HEK293T (cell line): ENCODE data around the gene TMPRSS2.

Experiments
- CTCF ChIA-PET: fragments of 350-600 bp; formaldehyde crosslinking; extraction: SDS; loops from one replicate; lab custom pipeline; 2021; ENCODE audit warnings: antibody characterized with exemption, inconsistent platforms; lab: Yijun Ruan, JAX
- POLR2A ChIA-PET: fragments of 350-600 bp; formaldehyde crosslinking; extraction: SDS; loops from one replicate; lab custom pipeline; 2020; ENCODE audit warnings: antibody characterized with exemption, inconsistent platforms; lab: Yijun Ruan, JAX
- DNase-seq: peaks from one replicate; pipeline ENCODE4 v3.0.0; 2012; ENCODE audit warnings: mixed read lengths; ENCODE audit errors: extremely low spot score
- ARNT ChIP-seq: fragments of 450-650 bp; IDR thresholded peaks from 2 replicates; pipeline ENCODE4 v1.6.1; 2017; ENCODE audit warnings: mild to moderate bottlenecking
- BHLHE40 ChIP-seq: fragments of 450-650 bp; IDR thresholded peaks from 2 replicates; pipeline ENCODE4 v1.6.1; 2016; ENCODE audit warnings: mild to moderate bottlenecking, moderate library complexity, borderline replicate concordance
- CTBP1 ChIP-seq: fragments of 450-650 bp; IDR thresholded peaks from 2 replicates; pipeline ENCODE4 v1.6.1; 2016; ENCODE audit warnings: borderline replicate concordance
- ELF4 ChIP-seq: fragments of 450-650 bp; IDR thresholded peaks from 2 replicates; pipeline ENCODE4 v1.6.1; 2017; ENCODE audit warnings: antibody characterized with exemption
- FOXA1 ChIP-seq: fragments of 450-650 bp; IDR thresholded peaks from 2 replicates; pipeline ENCODE4 v1.6.1; 2016; ENCODE audit warnings: mild to moderate bottlenecking
- FOXK2 ChIP-seq: fragments of 450-650 bp; IDR thresholded peaks from 2 replicates; pipeline ENCODE4 v1.6.1; 2016; ENCODE audit warnings: mild to moderate bottlenecking
- FOXM1 ChIP-seq: fragments of 450-650 bp; IDR thresholded peaks from 2 replicates; pipeline ENCODE4 v1.6.1; 2017; ENCODE audit warnings: mild to moderate bottlenecking, borderline replicate concordance
- HDGF ChIP-seq: fragments of 450-650 bp; IDR thresholded peaks from 2 replicates; pipeline ENCODE4 v1.6.1; 2017; ENCODE audit warnings: antibody characterized with exemption, borderline replicate concordance
- L3MBTL2 ChIP-seq: fragments of 450-650 bp; conservative IDR thresholded peaks from 2 replicates; pipeline ENCODE4 v1.6.1; 2016; ENCODE audit warnings: mild to moderate bottlenecking
- LEF1 ChIP-seq: fragments of 450-650 bp; IDR thresholded peaks from 2 replicates; pipeline ENCODE4 v1.6.1; 2017; ENCODE audit warnings: mild to moderate bottlenecking, borderline replicate concordance
- NFRKB ChIP-seq: fragments of 450-650 bp; IDR thresholded peaks from 2 replicates; pipeline ENCODE4 v1.6.1; 2016; ENCODE audit warnings: mild to moderate bottlenecking, moderate library complexity
- PKNOX1 ChIP-seq: fragments of 450-650 bp; IDR thresholded peaks from 2 replicates; pipeline ENCODE4 v1.6.1; 2016
- SP1 ChIP-seq: fragments of 450-650 bp; IDR thresholded peaks from 2 replicates; pipeline ENCODE4 v1.6.1; 2017
- SUZ12 ChIP-seq: fragments of 450-650 bp; IDR thresholded peaks from 2 replicates; pipeline ENCODE4 v1.6.1; 2016; ENCODE audit warnings: mild to moderate bottlenecking
- TARDBP ChIP-seq: fragments of 450-650 bp; IDR thresholded peaks from 2 replicates; pipeline ENCODE4 v1.6.1; 2016
- ZNF384 ChIP-seq: fragments of 450-650 bp; IDR thresholded peaks from 2 replicates; pipeline ENCODE4 v1.6.1; 2016

Gene TMPRSS2

GRCh38 chr21:41494242-41494641 lies 13.7 kb downstream of the TMPRSS2 start:
- DNase-seq: no peak
- TF ChIP-seq SUZ12 (no peak), NFRKB (no peak), PKNOX1 (no peak), SP1 (no peak)
- ChIA-PET CTCF (no interaction called here), POLR2A (no interaction called here)

- POLR2A ChIA-PET: no interaction called here
- DNase-seq: no peak
- CTCF ChIA-PET: no interaction called here
- TF ChIP-seq ELF4: no peak
- no peak for TF ChIP-seq HDGF
- no peak for TF ChIP-seq FOXK2
- TF ChIP-seq PKNOX1: no peak
- no peak for TF ChIP-seq CTBP1
- no peak for TF ChIP-seq SUZ12
- TF ChIP-seq SP1: no peak
- no peak for TF ChIP-seq LEF1
- TF ChIP-seq ZNF384: no peak
- no peak for TF ChIP-seq L3MBTL2
- TF ChIP-seq TARDBP: no peak
- TF ChIP-seq FOXA1: no peak
- no peak for TF ChIP-seq BHLHE40
These were observed 16.5 kb downstream of the TMPRSS2 start for GRCh38 chr21:41491412-41491811.

GRCh38 chr21:41490330-41490729 lies 17.6 kb downstream of the TMPRSS2 start:
- CTCF ChIA-PET: no interaction called here
- no peak for DNase-seq
- POLR2A ChIA-PET: no interaction called here
- TF ChIP-seq TARDBP (no peak), LEF1 (no peak), SP1 (no peak)

- TF ChIP-seq FOXA1 (no peak), TARDBP (no peak), FOXK2 (no peak), FOXM1 (no peak), L3MBTL2 (no peak), ZNF384 (no peak), NFRKB (no peak), ARNT (no peak), ELF4 (no peak), SP1 (no peak), BHLHE40 (no peak), LEF1 (no peak), CTBP1 (no peak), PKNOX1 (no peak), SUZ12 (no peak), HDGF (no peak)
- ChIA-PET CTCF (no interaction called here), POLR2A (no interaction called here)
- no peak for DNase-seq
These were observed 18.6 kb downstream of the TMPRSS2 start for GRCh38 chr21:41489329-41489728.

- ChIA-PET POLR2A (no interaction called here), CTCF (no interaction called here)
- TF ChIP-seq SP1: no peak
- no peak for TF ChIP-seq HDGF
- no peak for TF ChIP-seq LEF1
- DNase-seq: no peak
These were observed 19.9 kb downstream of the TMPRSS2 start for GRCh38 chr21:41488080-41488479.

GRCh38 chr21:41487082-41487481 lies 20.9 kb downstream of the TMPRSS2 start:
- TF ChIP-seq ZNF384 (no peak), SP1 (no peak), FOXK2 (no peak), TARDBP (no peak), ARNT (no peak), BHLHE40 (no peak), L3MBTL2 (no peak), HDGF (no peak), LEF1 (no peak), ELF4 (no peak), SUZ12 (no peak)
- no peak for DNase-seq
- ChIA-PET CTCF (no interaction called here), POLR2A (no interaction called here)

- TF ChIP-seq SUZ12 (no peak), PKNOX1 (no peak), CTBP1 (no peak), ARNT (no peak)
- ChIA-PET CTCF (no interaction called here), POLR2A (no interaction called here)
- DNase-seq: no peak
These were observed 24.0 kb downstream of the TMPRSS2 start for GRCh38 chr21:41483973-41484372.
